ENCODE measurements around the gene TFEB. TPM values are rescaled to one million over a fixed set of nuclear protein-coding genes. Genes with fewer than 3 reads are reported as not detected.

TFEB gene
- total RNA-seq, 4 donors from 2014 or later: 23.0 to 39.0 (median 34.9) TPM

- H3K27me3 ChIP-seq: no peaks in the 10 kb centered on the region
- no peaks in the 10 kb centered on the region for H3K36me3 ChIP-seq
- no peak for DNase-seq
- 85 to 87% methylated on average over 5 of the region's 5 CpGs for WGBS, 2 donors
- intact Hi-C loops (cut with DNase I): no loop called here
- peaks cover 81 to 89% of the 10 kb centered on the region in 2 donors for H3K4me1 ChIP-seq
- peak overlapping the region; percentile 81 to 97 (median 91) for H3K27ac ChIP-seq
- H3K4me3 ChIP-seq (replicated peaks in 1 of 3): no peak overlapping the region
- TF ChIP-seq POLR2A (IDR thresholded peaks at IDR 0.05) (no peak), CTCF (IDR thresholded peaks at IDR 0.05) (no peak)
- H3K9me3 ChIP-seq: no peaks in the 10 kb centered on the region
Observed at GRCh38 chr6:41715795-41716515, 19.5 kb downstream of the TFEB start.

- Histone ChIP-seq H3K36me3 (no peaks in the 10 kb centered on the region), H3K27me3 (no peaks in the 10 kb centered on the region), H3K27ac (peak overlapping the region; percentile 70 to 97 (median 81)), H3K9me3 (no peaks in the 10 kb centered on the region), H3K4me3 (replicated peaks in 1 of 3) (no peak overlapping the region), H3K4me1 (peaks cover 85 to 92% of the 10 kb centered on the region in 2 donors)
- peak; percentile 19 to 40 for DNase-seq
- intact Hi-C loops (cut with DNase I): no loop called here
- WGBS, 2 donors: 90 to 92% methylated on average over 8 to 14 of the region's 14 CpGs
- TF ChIP-seq CTCF (IDR thresholded peaks at IDR 0.05) (no peak), POLR2A (IDR thresholded peaks at IDR 0.05) (no peak)
Observed at GRCh38 chr6:41714556-41715273, 20.7 kb downstream of the TFEB start.

- Histone ChIP-seq H3K27ac (peak overlapping the region; percentile 90 to 99 (median 97)), H3K4me1 (peaks cover 84 to 91% of the 10 kb centered on the region in 2 donors), H3K27me3 (no peaks in the 10 kb centered on the region), H3K36me3 (no peaks in the 10 kb centered on the region), H3K9me3 (no peaks in the 10 kb centered on the region), H3K4me3 (replicated peaks in 1 of 3) (no peak overlapping the region)
- DNase-seq: peak; percentile 38 to 55
- 79 to 82% methylated on average over 9 to 14 of the region's 14 CpGs for WGBS, 2 donors
- intact Hi-C loops (cut with DNase I): no loop called here
- no peak for TF ChIP-seq CTCF (IDR thresholded peaks at IDR 0.05)
Observed at GRCh38 chr6:41713650-41714291, 21.6 kb downstream of the TFEB start.

- Histone ChIP-seq H3K4me1 (peaks cover 83 to 91% of the 10 kb centered on the region in 2 donors), H3K4me3 (replicated peaks in 1 of 3) (no peak overlapping the region), H3K36me3 (no peaks in the 10 kb centered on the region), H3K27ac (peak overlapping the region; percentile 90 to 99 (median 97)), H3K27me3 (no peaks in the 10 kb centered on the region), H3K9me3 (no peaks in the 10 kb centered on the region)
- intact Hi-C loops (cut with DNase I): no loop called here
- DNase-seq: peak; percentile 95 to 96
- 39 to 48% methylated on average over 5 to 7 of the region's 9 CpGs for WGBS, 2 donors
- TF ChIP-seq POLR2A (IDR thresholded peaks at IDR 0.05) (peak in 1 of 2 donors; percentile 51), CTCF (IDR thresholded peaks at IDR 0.05) (no peak)
Observed at GRCh38 chr6:41713159-41713649, 22.2 kb downstream of the TFEB start.

Measured in thyroid gland (tissue), 4 donors.